ENCODE results near the gene MIOS. TPM values are rescaled to one million over a fixed set of nuclear protein-coding genes. Genes with fewer than 3 reads are reported as not detected.

Gene MIOS
- 53.0 and 137 TPM in 2 replicates for total RNA-seq (2011; cell fraction: chromatin; rRNA removed; ENCODE audit: low replicate concordance)
- 23.3 and 29.2 TPM in 2 replicates for total RNA-seq (2011; cell fraction: nucleolus; rRNA removed)
- total RNA-seq (2011; cell fraction: nucleoplasm; rRNA removed): 41.0 and 55.2 TPM in 2 replicates
- 31.5 and 33.0 TPM in 2 replicates for total RNA-seq (2014; rRNA removed)
- total RNA-seq (2014; rRNA removed; fragmentation: Illumina TruSeq; extraction: Trizol): 37.3 and 38.7 TPM in 2 replicates
- 32.4 and 33.1 TPM in 2 replicates for total RNA-seq (2015; rRNA removed; fragmentation: Illumina TruSeq; extraction: Trizol)
- 30.6 and 31.6 TPM in 2 replicates for total RNA-seq (2021)
- 37.5 and 47.8 TPM in 2 replicates for polyA plus RNA-seq (2011; rRNA removed)
- polyA plus RNA-seq (2011; cell fraction: cytosol; rRNA removed): 14.7 and 21.5 TPM in 2 replicates
- polyA plus RNA-seq (2011; cell fraction: nucleus; rRNA removed): 28.9 and 38.5 TPM in 2 replicates
- polyA plus RNA-seq (2012): 15.2 and 21.1 TPM in 2 replicates
- 21.9 and 25.7 TPM in 2 replicates for polyA plus RNA-seq (2014; fragmentation: Illumina TruSeq; extraction: Trizol)
- 10 to 100 TPM in 1 of 2 experiments, 1 to 10 TPM in 1; 7.8 to 12.1 TPM for polyA plus RNA-seq (2014; fragmentation: Nextera tagmentation; extraction: Ambion mirVana)
- polyA plus RNA-seq (2014; rRNA removed): 22.3 and 23.9 TPM in 2 replicates
- polyA minus RNA-seq (2011; rRNA and poly(A)+ RNA removed): 78.4 and 94.3 TPM in 2 replicates
- 14.1 and 22.8 TPM in 2 replicates for polyA minus RNA-seq (2011; cell fraction: cytosol; rRNA and poly(A)+ RNA removed)
- polyA minus RNA-seq (2011; cell fraction: nucleus; rRNA and poly(A)+ RNA removed): 67.7 and 111 TPM in 2 replicates
- Bru-seq, nascent RNA: percentile 85 among the genes with signal in this experiment
- percentile 80 among the genes with signal in this experiment for BruChase-seq, experiment 1, labeled RNA remaining after a 2-hour chase
- percentile 78 among the genes with signal in this experiment for BruChase-seq, experiment 2, labeled RNA remaining after a 6-hour chase
- long read RNA-seq, experiment 1, transcript MIOS-202 (12 exons, 3,095 nt): major isoform, 34 of 229 reads
- long read RNA-seq, experiment 1, transcript MIOS-205 (3 exons, 536 nt): minor isoform, 5 of 229 reads
- long read RNA-seq, experiment 1, transcript MIOS-201 (13 exons, 3,453 nt): minor isoform, 7 of 229 reads
- long read RNA-seq, experiment 1, partial matches to known transcripts: 83 of 229 reads
- long read RNA-seq, experiment 1, other reads (novel, unspliced or antisense): 99 of 229 reads
- long read RNA-seq, experiment 2, partial matches to known transcripts: 5 of 29 reads
- long read RNA-seq, experiment 2, other reads (novel, unspliced or antisense): 17 of 29 reads
- long read RNA-seq, experiment 3, transcript MIOS-202 (12 exons, 3,095 nt): major isoform, 5 of 22 reads
- long read RNA-seq, experiment 3, partial matches to known transcripts: 6 of 22 reads
- long read RNA-seq, experiment 3, other reads (novel, unspliced or antisense): 8 of 22 reads

- ChIA-PET CTCF (ENCODE audit: low intra/inter-chr PET ratio) (interaction anchor here (0.6 kb wide), 1 partner anchor 18 kb away, joined by 3 read pairs; no protein-coding TSS in a partner anchor), POLR2A (no interaction called here)
- H3K27me3 ChIP-seq (ENCODE audit: control insufficient read depth in 2 of 2, insufficient read depth in 2 of 2, low read length in 2 of 2): no peaks in the 10 kb centered on the region
- ATAC-seq: peak; percentile 97
- peak; percentile 91 to 97 (median 96) for DNase-seq (ENCODE audit: extremely low read depth in 1 of 4, low spot score in 3 of 4)
- peak within 1 kb of the TSS; percentile 96 for H2AFZ ChIP-seq (ENCODE audit: low read depth, low read length)
- H3K36me3 ChIP-seq (ENCODE audit: control insufficient read depth, insufficient read depth, low read length): peaks cover 28% of the 10 kb centered on the region
- H3K9ac ChIP-seq (ENCODE audit: insufficient read depth in 1 of 2, low read depth in 2 of 2, low read length in 2 of 2): peak within 1 kb of the TSS; percentile 84 to 94
- intact Hi-C loops (cut with micrococcal nuclease): loop anchor here (2.0 kb wide), 1 partner anchor 74 kb away; the partner anchor contains the start of gene UMAD1
- peaks cover 49% of the 10 kb centered on the region for H3K79me2 ChIP-seq (ENCODE audit: control insufficient read depth, insufficient read depth, low read length)
- peak within 1 kb of the TSS; percentile 86 for H3K4me2 ChIP-seq (ENCODE audit: insufficient read depth, low read length)
- under 1% methylated on average over 56 of the region's 96 CpGs for WGBS (ENCODE audit: insufficient coverage, low coverage, missing lambda C conversion rate)
- FAIRE-seq: peak; percentile 67
- no peaks in the 10 kb centered on the region for H4K20me1 ChIP-seq (replicated peaks; ENCODE audit: control insufficient read depth, insufficient read depth, low read length)
- H3K4me3 ChIP-seq: peak within 1 kb of the TSS; percentile 81
- H3K9me3 ChIP-seq (replicated peaks; ENCODE audit: control insufficient read depth, insufficient read depth, low read depth, low read length): no peaks in the 10 kb centered on the region
- H3K4me1 ChIP-seq (replicated peaks in 1 of 2; ENCODE audit: control insufficient read depth in 2 of 2, insufficient read depth in 2 of 2, low read length in 2 of 2): peaks cover 10 to 14% of the 10 kb centered on the region in 2 experiments; a peak in 4 of 5 replicates
- H3K27ac ChIP-seq (ENCODE audit: extremely low read depth, low read depth, low read length): peak within 1 kb of the TSS; percentile 86
- in situ Hi-C loops (cut with MboI): no loop called here
- no TSS peak for BruUV-seq (replicated peaks)
- H3K9me1 ChIP-seq (ENCODE audit: control insufficient read depth, insufficient read depth, low read length): no peaks in the 10 kb centered on the region
- TF ChIP-seq BACH1 (tag; IDR thresholded peaks at IDR 0.05): no peak
- TF ChIP-seq ETV5 (CRISPR knock-in tag; IDR thresholded peaks at IDR 0.05; ENCODE audit: low read depth): peak; percentile 62; the same call in 1 of the 2 replicates
- TF ChIP-seq ATF2 (CRISPR knock-in tag; IDR thresholded peaks at IDR 0.05): no peak; the same call in 1 of the 2 replicates
- no peak for TF ChIP-seq BCL6 (CRISPR knock-in tag; IDR thresholded peaks at IDR 0.05)
- TF ChIP-seq CUX1 (CRISPR knock-in tag; IDR thresholded peaks at IDR 0.05): no peak
- TF ChIP-seq HMG20B (CRISPR knock-in tag; IDR thresholded peaks at IDR 0.05): no peak
- no peak for TF ChIP-seq HDAC1 (IDR thresholded peaks at IDR 0.05)
These were observed at the start of gene MIOS for GRCh38 chr7:7566651-7567611. TSS of gene MIOS (plus strand) at chr7:7566884. CDS start at chr7:7572476, 5,592 bp downstream.

Measured in K562 (cell line).